HG02623 (cell line): ENCODE data around the gene CACTIN.
"Not testable (repeated sequence)": the region's sequence is repeated elsewhere in the genome, so short reads cannot be mapped to it uniquely, and the experiment has no call there.

ENCODE experiments used
- ATAC-seq: cut with Tn5 transposase; IDR thresholded peaks from one replicate; pipeline ENCODE4 v1.9.1; 2021; ENCODE audit warnings: moderate library complexity; ENCODE audit not compliant: unreplicated experiment

The CACTIN gene

DNA sequence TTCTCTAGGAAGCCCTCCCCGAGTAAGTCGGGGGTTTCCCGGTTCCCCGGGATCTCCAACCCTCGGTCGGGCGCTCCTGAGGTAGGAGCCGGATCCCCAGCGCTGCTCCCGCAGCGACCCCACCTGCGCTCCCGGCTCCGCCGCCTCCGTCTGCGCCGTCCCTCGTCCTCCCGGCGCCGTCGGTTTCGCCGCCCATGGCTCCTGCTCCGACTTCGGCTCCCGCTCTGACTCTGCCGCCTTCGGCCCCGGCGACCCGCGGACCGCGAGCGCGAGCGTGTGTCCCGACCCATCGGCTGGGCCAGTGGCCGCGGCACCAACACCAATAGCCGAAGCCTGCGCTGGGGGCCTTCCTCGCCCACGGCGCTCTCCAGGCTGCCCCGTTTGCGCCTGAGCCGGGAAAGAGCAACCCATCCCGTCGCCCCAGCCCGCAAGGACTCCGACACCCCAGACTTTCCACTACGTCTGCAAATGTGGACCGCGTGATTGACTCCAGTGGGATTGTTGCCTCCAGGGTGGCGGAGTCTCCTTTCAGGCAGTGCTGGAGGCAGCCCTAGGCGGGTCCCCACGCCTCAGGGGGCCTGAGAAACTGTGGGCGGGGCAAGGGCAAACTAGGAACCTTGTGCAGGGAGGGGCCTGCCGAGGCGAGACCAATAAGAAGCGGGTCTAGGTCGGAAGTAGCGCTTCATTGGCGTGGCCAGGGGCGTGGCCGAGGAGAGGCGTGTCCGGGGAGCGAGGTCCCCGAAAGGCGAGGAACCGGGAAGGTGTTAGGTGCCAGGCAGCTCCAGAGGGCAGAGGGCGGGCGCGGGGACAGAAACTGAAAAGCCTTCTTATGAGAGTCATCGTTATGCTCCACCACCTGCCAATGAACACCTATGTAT lies at the start of gene CACTIN:
TSS of gene CACTIN (minus strand) at position 318 of the 878 bp plus-strand sequence. CDS start at position 290, 28 bp downstream.
- peak; percentile 83 for ATAC-seq

DNA sequence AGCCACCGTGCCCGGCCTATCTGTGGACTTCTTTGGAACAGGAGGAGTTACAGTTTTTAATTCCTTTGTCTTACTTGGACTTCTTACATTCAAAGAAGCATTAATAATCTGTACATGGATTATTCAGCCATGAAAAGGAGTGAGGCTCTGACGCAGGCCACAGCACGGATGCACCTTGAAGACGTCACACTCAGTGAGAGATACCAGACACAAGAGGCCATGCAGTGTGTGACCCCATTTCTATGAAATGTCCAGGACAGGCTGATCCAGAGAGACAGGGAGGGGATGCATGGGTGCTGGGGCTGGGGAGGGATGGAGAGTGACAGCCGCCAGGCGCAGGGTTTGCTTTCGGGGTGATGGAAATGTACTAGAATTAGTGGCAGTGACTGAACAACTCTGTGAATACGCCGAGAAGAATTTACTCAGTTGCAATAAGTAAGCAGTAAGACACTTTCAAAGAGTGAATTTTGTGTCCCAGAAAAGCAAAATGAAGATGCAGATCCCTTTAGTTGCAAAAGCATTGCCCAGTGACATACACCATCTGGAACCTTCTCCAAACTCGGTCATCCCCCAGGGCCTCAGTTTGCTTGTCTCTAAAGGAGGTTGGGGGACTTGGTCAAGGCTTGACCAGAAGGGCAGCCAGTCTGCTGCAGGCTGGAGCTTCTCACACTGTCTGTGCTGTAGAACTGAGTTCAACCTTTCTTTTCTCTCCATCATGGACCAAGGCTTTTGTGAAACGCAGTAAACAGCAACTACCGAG lies 48.4 kb upstream of the CACTIN start:
- no peak for ATAC-seq

DNA sequence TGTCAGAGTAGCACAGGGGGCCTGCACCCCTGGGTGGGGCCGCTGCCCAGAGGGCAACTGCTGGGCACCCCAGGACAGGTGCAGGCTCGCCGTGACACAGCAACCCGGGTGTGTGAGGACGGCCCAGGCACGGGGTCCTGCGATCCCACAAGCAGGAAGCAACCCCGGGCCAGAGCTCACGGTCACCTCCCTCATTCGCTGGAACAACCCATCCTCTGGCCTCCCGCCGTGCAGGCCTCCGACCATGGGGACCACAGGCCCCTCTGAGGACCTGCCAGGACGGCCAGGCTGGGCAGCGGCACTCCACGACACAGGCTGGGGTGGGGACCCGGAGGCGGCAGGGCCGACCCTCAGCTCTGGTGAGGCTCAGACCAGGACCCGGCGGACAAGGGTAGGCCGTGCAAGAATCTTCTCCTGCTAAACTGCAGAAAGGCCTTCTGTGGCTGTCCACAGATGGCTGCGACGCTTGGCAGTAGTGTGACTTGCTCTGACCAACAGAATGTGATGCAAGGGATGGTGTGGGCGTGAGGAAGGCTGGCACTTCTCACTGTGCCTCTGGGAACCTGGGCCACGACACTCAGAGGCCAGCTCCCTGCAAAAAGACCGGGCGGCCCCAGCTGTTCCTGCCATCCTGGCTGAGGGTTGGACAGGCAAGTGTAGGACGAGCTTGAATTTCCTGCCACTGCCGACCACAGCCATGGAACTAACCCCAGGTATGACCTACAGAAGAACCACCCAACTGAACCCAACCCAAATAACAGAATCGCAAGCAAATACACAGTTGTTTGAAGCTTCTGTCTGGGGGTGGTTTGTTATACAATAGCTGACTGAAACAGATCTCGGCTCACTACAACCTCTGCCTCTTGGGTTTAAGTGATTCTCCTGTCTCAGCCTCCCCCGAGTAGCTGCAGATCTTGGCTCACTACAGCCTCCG lies 47.2 kb upstream of the CACTIN start:
- ATAC-seq = no peak

DNA sequence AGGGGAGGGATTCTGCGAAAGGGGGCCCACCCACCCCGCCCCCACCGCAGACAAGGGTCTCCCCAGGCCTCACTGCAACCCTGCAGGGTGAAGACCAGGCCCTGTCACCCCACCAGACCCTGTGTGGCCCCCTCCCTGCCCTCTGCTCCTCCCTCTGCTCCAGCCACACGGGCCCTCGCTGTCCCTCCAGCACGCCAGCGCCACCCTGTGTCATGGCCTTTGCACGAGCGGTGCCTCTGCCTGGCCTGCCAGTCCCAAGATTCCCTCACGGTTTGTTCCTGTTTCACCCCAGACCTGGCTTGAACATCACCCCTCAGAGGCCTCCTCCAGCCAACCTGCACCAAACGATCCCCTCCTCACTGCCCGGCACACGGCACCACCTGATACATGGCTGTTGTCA lies 46.4 kb upstream of the CACTIN start:
- no peak for ATAC-seq

DNA sequence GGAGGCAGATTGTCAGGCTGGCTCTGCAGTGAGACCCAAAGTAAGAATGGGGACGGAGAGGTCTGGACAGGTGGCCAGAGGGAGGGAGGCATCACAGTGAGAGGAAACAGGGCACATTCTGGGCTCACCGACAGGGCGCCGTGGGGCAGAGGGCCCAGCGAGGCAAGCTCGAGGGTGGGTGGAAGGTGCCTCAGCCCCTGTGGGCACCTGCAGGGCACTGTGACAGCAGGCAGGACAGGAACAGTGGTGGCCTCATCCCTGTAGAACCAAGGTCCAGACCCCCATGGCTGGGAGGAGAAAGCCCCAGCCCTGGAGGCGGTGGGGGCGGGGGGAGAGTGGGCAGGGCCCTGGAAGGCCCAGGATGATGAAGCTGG lies 46.0 kb upstream of the CACTIN start:
- no peak for ATAC-seq

DNA sequence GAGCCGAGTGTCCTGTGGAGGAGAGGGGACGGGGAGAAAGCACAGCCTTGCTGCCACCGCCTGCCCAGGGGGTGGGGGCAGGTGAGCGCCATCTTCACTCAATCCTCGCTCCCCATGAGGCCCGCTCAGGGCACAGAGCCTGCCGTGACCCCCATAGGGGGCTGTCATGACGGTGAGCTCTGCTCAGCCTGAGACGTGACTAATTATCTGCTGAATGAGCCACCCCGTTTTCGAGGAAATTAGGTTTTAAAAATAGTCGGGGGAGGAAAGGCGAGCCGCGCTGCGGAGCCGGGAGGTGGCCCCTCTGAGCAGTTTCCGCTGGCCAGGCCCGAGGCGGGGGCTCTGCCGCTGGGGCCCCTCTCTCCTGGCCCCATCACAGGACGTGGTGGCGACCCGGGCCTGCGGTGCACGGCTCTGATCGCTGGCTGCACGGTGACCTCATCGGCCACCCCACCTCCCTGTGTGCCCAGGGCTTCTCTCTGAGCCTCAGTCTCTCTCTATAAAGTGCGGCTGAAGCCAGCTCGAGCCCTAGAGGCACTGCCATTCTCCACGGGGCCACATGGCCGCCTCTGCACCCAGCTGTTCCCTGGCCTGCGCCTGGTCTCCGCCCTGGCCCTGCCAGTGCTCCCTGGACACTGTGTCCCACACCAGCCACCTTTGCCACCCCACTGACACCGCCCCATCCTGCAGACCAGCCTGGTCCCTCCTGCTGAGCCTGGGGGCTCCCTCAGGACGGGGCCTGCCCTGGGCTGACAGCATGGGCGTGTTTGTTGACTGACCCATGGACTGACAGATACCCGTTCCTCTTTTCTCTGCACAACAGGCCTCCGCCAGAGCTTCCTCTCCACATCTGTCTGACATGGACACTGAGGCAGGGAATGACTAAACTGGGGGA lies 45.3 kb upstream of the CACTIN start:
- no peak for ATAC-seq

DNA sequence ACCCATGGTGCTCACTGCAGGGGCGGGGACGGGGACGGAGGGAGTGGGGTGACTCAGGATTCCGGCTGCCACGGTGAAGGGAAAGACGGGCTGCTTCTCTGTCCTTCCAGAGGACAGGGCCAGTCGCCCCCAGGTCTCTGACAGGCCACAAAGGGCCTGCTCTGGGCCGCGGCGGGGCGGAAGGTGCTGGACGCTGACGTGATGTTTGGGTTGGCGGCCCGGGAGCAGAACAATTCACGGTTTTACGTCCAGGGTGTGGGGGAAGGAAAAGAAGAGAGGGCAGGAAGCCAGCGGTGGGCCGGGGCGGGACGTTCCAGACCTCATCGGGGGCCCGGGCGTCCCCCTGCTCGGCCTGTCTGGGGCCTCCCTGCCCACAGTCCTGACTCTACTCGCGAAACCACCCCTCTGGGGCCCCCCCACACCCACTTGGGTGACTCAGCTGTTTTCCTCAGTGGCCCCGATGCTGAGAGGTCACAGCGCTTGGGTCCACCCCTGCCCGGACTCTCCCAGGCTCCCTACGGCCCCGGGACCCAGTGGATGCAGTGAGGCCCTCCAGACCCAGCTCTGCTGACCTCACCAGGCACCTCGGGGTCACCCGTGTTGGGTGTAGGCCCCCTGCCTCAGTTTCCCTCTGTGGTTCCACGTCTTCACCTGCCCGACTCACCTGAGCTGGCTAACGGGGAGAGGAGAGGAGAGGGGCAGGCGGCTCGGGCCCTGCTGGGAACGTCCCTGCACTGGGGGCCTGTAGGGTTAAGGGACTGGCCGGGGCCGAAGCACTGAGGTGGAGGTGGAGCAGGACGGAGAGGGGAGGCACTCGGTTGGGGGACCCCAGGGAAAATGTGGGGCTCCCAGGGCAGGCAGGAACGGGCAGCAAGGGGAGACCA lies 44.4 kb upstream of the CACTIN start:
- ATAC-seq = no peak

DNA sequence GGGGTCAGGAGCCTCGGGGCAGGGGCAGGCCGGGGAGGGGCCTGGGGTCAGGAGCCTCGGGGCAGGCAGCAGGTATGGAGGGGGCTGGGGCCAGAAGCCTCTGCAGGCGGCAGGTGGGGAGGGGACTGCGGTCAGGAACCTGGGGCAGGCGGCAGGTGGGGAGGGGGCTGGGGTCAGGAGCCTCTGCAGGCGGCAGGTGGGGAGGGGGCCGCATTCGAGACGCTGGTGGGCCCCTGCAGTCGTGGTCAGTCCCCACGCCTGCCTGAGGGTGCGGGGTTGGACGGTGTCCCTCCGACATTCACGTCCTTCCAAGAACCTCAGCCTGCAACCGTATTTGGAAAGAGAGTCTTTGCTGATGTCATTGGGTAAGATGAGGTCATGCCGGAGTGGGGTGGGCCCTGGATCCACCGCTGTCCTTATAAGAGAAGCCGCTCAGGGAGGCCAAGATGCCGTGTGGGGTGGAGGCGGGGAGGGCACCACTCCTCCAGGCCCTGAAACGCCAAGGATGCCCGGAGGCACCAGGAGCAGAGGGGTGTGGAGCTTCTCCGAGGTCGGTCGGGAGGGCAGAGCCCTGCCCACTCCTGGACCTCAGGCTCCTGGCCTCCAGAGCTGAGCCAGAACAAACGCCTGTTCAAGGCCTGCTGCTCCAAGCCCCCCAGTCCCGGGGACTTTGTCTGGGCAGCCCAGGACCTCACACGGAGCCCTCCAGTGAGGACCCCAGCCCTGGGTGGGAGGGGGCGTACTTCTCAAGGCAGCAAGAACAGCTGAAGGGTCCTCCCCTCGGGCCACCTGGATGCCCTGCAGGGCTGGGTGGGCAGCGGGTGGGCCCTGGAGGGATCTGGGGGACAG lies 43.6 kb upstream of the CACTIN start:
- ATAC-seq = no peak

DNA sequence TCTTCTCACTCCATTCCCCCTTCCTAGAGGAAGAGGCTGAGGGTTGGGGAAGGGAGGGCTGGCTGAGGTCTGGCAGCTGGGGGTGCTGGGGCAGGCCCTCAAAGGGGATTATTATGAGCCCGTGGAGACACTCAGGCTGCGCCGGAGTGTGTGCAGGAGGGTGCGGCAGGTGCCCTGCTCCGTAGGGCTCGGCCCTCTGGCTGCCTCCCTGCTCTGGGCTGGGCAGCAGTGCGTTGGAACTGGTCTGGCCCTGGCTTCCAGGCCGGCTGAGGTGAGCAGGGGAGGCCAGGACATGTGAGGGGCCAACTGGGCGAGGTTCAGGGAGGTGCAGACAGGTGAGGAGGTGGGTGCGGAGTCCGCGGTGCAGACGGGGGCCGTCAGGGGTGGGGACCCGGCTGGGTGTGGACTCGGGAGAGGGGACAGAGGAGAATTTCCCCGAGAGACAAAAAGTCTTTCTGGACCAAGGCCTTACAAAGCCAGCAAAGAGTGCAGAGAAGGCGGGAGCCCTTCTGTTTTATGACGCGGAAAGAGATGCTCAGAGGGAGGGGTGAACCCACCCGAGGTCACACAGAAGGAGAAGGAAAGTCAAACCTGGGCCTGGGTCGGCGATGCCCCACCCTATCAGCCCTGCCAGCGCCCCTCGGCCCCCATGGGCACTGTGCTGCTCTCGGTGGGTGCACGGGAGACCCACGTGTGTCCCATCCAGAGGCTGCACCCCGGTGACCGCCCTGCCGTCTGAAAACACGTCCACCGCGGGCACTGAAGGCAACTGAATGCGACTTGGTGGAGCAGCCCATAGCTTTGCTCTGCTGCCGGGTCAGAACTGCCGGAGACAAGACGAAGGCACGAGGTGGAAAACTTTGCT lies 42.7 kb upstream of the CACTIN start:
- no peak for ATAC-seq

DNA sequence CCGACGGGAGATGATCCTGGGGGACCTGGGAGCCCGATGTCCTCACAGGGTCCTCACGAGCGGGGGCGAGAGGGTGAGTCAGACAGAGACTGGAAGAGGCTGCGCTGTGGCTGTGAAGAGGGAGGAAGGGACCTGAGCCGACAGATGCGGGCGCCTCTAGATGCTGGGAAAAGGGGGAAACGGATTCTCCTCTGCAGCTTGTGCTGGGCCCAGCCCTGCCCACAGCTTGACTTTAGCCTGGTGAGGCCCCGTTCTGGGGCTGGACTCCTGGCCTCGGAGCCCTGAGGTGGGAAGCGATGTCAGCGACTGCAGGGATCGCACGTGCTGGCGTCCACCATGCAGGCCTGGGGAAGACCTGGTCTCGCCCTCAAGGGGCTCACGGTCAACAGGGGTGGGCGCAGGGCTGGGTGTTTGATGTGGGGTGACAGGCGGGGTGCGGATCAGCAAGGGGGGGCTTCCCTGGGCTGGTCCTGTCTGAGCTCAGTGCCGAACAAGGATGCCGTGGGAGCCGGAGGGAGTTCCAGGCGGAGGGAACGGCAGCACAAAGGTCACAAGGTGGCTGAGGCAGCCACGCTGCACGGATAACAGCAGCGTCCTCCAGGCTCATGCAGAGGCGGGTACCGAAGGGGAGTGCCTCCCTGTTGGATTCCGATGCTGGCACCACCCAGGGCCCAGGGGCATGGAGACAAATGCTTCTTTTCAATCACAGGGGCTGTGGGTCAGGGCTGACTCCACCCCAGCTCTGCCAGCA lies 41.9 kb upstream of the CACTIN start:
- no peak for ATAC-seq

DNA sequence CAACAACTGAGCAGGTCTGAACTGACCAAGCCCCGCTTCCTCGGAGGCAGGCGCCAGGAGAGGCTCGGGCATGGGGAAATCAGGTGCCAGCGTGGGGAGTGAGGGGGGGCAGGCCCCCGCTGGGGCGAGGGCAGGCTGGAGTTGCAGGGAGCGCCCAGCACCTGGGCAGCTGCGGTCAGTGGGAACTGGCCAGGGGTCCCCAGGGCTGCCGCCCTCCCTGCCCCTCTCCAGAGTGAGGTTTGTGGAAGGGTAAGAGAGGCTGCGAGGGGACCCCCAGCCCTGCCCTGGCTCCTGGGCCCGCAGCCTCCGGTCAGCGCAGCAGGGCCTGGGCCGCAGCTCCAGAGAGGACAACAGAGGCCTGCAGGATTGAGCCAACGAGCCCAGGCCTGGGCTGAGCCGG lies 41.2 kb upstream of the CACTIN start:
- no peak for ATAC-seq

DNA sequence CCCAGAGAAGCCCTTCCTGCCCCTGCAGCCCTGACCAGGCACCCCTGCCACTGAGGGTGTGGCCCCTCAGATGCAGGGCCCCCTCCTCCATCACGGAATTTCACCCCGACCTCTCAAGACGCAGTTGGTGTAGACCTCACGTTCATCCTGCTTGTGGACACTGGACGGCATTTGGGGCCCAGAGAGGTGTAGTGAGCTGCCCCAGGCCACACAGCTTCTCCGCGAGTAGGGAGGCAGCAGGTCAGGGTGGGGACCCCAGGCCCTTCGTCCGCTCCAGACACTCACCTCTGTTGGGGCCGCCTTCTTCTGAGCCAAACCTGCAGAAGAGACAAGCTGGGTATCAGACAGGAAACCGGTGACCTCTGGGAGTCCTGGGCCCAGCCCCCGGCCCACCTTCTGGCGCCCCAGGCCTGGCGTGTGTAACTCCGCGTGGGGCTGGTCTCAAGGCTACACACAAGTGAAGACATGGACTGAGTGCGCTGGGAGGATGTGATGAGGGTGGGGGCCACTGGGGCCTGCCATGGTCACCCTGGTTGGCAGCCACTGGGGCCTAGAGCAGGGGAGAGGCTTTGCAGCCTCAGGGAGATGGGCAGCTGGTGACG lies 40.5 kb upstream of the CACTIN start:
- ATAC-seq = no peak

DNA sequence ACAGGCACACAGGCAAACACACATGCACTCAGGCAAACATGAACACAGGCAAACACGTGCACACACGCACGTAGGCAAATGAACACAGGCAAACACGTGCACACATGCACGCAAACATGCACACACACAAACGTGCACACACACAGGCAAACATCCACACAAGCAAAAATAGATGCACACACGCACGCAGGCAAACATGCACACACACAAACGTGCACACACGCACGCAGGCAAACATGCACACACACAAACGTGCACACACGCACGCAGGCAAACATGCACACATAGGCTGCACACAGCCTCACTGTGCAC lies 39.9 kb upstream of the CACTIN start:
- ATAC-seq = not testable (repeated sequence)

DNA sequence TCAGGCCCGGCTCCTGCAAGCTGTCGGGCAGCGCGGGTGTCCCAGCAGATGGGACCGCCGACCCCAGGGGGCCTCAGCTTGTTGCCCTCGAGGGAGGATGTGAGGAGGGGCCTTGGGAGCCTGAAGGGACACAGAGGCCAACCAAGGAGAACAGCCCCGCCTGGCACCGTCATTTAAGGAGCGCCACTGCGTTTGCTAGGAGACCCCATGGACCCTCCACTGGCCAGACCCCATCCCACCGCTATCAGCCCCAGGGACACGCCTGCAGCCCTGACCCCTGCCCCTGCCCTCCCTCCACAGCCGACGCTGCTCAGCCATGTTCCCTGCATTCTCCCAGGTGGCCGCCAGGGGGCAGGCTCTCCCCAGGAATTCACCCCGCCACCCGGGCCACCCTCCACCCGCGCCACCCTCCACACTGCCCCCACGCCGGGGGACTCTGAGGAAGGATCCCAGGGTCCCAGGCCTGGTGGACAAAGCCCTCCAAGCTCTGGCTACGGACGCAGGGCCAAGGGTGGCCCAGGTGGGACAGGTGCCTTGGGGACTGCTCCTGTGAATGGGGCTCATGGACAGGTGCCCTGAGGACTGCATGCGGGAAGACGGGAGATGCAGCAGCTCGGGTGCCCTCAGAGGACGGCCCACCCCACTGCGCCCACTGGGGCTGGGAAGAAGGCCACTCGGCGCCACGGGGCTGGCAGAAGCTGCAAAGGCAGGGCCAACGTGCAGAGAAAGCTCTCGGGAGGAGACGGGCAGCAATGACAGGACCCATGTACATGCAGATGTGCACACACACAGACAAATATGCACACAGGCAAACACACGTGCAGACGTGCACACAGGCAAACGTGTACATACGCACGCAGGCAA lies 39.3 kb upstream of the CACTIN start:
- ATAC-seq = no peak

DNA sequence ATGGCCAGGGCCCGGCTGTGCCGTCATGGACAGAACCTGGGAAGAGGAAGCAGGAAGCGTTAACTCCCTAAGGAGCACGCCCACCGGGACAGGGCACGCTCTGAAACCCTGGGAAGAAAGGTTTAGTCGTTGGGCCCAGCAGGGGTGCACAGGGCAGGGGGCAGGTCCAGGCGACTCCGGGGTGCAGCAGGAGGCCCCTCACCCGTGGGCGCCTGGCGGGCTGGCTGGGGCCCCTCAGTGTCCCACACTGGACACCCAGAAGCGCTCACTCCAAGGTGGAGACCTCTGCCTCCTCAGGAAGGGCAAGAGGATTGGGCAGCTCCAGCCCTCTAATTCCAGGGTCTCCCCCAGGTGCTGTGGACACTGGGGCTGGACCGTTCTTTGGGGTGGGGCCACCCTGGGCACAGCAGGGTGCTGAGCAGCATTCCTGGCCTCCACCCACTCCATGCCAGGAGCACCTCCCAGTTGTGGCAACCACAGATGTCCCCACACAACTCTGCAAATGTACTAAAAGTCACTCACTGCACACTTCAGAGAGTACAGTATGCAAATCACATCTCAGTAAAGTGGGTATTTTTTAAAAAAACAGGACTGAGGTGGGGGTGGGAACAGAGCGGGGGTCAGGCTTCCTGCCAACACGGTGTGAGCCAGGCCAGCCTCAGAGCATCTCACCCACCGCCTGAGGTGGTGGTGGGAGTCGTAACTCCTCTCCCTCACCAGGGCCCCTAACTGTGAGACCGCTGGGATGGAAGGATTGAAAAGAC lies 38.5 kb upstream of the CACTIN start:
- ATAC-seq = no peak
